HepG2 (cell line): ENCODE data around the gene KRTCAP2. TPM values are rescaled to one million over a fixed set of nuclear protein-coding genes. Genes with fewer than 3 reads are reported as not detected.
"Not testable (repeated sequence)": the region's sequence is repeated elsewhere in the genome, so short reads cannot be mapped to it uniquely, and the experiment has no call there.

Experiments used
- ATAC-seq: fragments of 200-7000 bp; cut with Tn5 transposase; 3 replicates; pipeline ENCODE4 v1.9.1; 2020; ENCODE audit warnings: mild to moderate bottlenecking, moderate library complexity
- BruUV-seq: library from RNA; stranded (reverse); fragments of 400-500 nt; replicated peaks from 2 replicates; lab custom pipeline; 2021; lab: Mats Ljungman, UMichigan
- CTCF ChIA-PET: fragments of 300-600 bp; formaldehyde crosslinking; extraction: SDS; loops from one replicate; lab custom pipeline; 2021; ENCODE audit warnings: low total read pairs, inconsistent platforms, low intra/inter-chr PET ratio; lab: Yijun Ruan, JAX
- POLR2A ChIA-PET: fragments of 350-600 bp; sonication (Branson Sonifier 250); formaldehyde crosslinking; loops from one replicate; lab custom pipeline; 2020; ENCODE audit warnings: antibody characterized with exemption, inconsistent platforms; lab: Yijun Ruan, JAX
- DNase-seq: peaks from one replicate; pipeline ENCODE4 v3.0.0-alpha.2; 2015; ENCODE audit warnings: low spot score
- FAIRE-seq: peaks from 3 replicates; lab custom pipeline; 2011; peaks lifted over from hg19 to GRCh38; lab: Jason Lieb, UNC
- H2AFZ ChIP-seq: one replicate; pipeline ENCODE4 v1.6.1; 2011; ENCODE audit warnings: low read length, inconsistent platforms
- H3K27ac ChIP-seq: fragments of 300-600 bp; 3 replicates; pipeline ENCODE4 v1.8.0; 2011; ENCODE audit warnings: mixed run types, mild to moderate bottlenecking, mixed read lengths, low read length, inconsistent platforms; ENCODE audit not compliant: insufficient read depth; ENCODE audit errors: extremely low read length
- H3K27me3 ChIP-seq, 2 experiments: fragments of 200-600 bp in 1 of 2; 2 replicates in 1 of 2; 3 replicates in 1 of 2; pipeline versions ENCODE4 v1.6.0 to v1.8.0; 2011; ENCODE audit warnings: low read length in 2 of 2, mild to moderate bottlenecking in 2 of 2, moderate library complexity in 2 of 2, inconsistent platforms in 1 of 2; ENCODE audit not compliant: insufficient read depth in 2 of 2, control insufficient read depth in 1 of 2
- H3K36me3 ChIP-seq, 2 experiments: fragments of 200-600 bp in 1 of 2; replicated peaks in 1 of 2; 2 replicates in 1 of 2; 3 replicates in 1 of 2; pipeline versions ENCODE4 v1.5.1 to v1.8.0; 2011; ENCODE audit warnings: low read length in 2 of 2, inconsistent platforms in 1 of 2; ENCODE audit not compliant: insufficient read depth in 2 of 2, control insufficient read depth in 1 of 2
- H3K4me1 ChIP-seq: 2 replicates; pipeline ENCODE4 v1.5.1; 2012; ENCODE audit warnings: low read length, inconsistent platforms; ENCODE audit not compliant: insufficient read depth
- H3K4me2 ChIP-seq: 2 replicates; pipeline ENCODE4 v1.6.0; 2011; ENCODE audit warnings: low read depth, low read length, inconsistent platforms
- H3K4me3 ChIP-seq, 3 experiments: fragments of 200-600 bp in 1 of 3; sonication (generic), shearing (Covaris generic) in 1 of 3; replicated peaks in 1 of 3; 2 replicates each; pipeline ENCODE4 v1.5.1; 2011 to 2016; ENCODE audit warnings: low read length in 3 of 3, inconsistent platforms in 2 of 3, low read depth in 2 of 3, mild to moderate bottlenecking in 2 of 3, control low read depth in 1 of 3, mixed read lengths in 1 of 3; ENCODE audit not compliant: insufficient read depth in 1 of 3
- H3K79me2 ChIP-seq: one replicate; pipeline ENCODE4 v1.6.1; 2011; ENCODE audit warnings: low read length, inconsistent platforms; ENCODE audit not compliant: insufficient read depth
- H3K9ac ChIP-seq: 2 replicates; pipeline ENCODE4 v1.6.0; 2011; ENCODE audit warnings: mild to moderate bottlenecking, low read depth, low read length, inconsistent platforms; ENCODE audit not compliant: insufficient read depth
- H3K9me3 ChIP-seq: 2 replicates; pipeline ENCODE4 v1.5.1; 2012; ENCODE audit warnings: mild to moderate bottlenecking, low read length
- H4K20me1 ChIP-seq: 2 replicates; pipeline ENCODE4 v1.6.0; 2011; ENCODE audit warnings: inconsistent platforms, mild to moderate bottlenecking, low read length, moderate library complexity; ENCODE audit not compliant: insufficient read depth
- ATAD3A ChIP-seq: sonication (generic); formaldehyde crosslinking; IDR thresholded peaks from 2 replicates; pipeline ENCODE4 v1.4.0; 2020; ENCODE audit warnings: missing genetic modification reagents
- HOXD1 ChIP-seq: sonication (generic); formaldehyde crosslinking; IDR thresholded peaks from 2 replicates; pipeline ENCODE4 v1.5.0; 2020; ENCODE audit warnings: missing genetic modification reagents
- KDM3A ChIP-seq: IDR thresholded peaks from 2 replicates; pipeline ENCODE4 v1.6.1; 2018; ENCODE audit warnings: low read depth, missing compliant biosample characterization
- KDM5A ChIP-seq: fragments of 200-600 bp; sonication (generic); IDR thresholded peaks from 2 replicates; pipeline ENCODE4 v1.7.0; 2018; ENCODE audit warnings: antibody characterized with exemption, mild to moderate bottlenecking, low read length, borderline replicate concordance
- MZF1 ChIP-seq: sonication (generic); formaldehyde crosslinking; IDR thresholded peaks from 2 replicates; pipeline ENCODE4 v1.8.1; 2023; ENCODE audit warnings: mild to moderate bottlenecking, missing genetic modification reagents, borderline replicate concordance
- RCOR2 ChIP-seq: IDR thresholded peaks from 2 replicates; pipeline ENCODE4 v1.6.1; 2016; ENCODE audit warnings: missing biosample characterization, missing genetic modification reagents
- ZNF10 ChIP-seq: sonication (generic); formaldehyde crosslinking; IDR thresholded peaks from 2 replicates; pipeline ENCODE4 v1.4.0; 2020; ENCODE audit warnings: mild to moderate bottlenecking, low read depth, missing genetic modification reagents, borderline replicate concordance
- WGBS: methylation state at CpG from one replicate; pipeline ENCODE4 v1.1.6; 2017; ENCODE audit warnings: low lambda C conversion rate; 5-methylcytosine and 5-hydroxymethylcytosine counted together
- in situ Hi-C: cut with HindIII; loops from 2 replicates; pipeline ENCODE4 v1.10.0; 2017; ENCODE audit warnings: low pct_unique_long_range_greater_than_20kb; ENCODE audit not compliant: extremely low pct_ligation_motif_present
- intact Hi-C: fragments of 100-400 bp; cut with micrococcal nuclease; formaldehyde crosslinking; loops from one replicate; pipeline ENCODE4 v1.10.0; 2022; ENCODE audit not compliant: unreplicated experiment
- polyA plus RNA-seq, 8 experiments: library from polyadenylated mRNA; depleted of rRNA in 3 of 8; stranded (reverse) in 7 of 8; unstranded in 1 of 8; fragments of >200 nt; fragmentation: Illumina TruSeq in 4 of 8; extraction: Trizol in 4 of 8; gene quantifications; 2 replicates each; pipeline versions ENCODE4 v1.2.1 to v1.2.3, GENCODE V29; 2011 to 2016; ENCODE audit warnings: low read depth in 4 of 8, missing spikeins in 1 of 8, mixed read lengths in 1 of 8; ENCODE audit not compliant: insufficient read depth in 1 of 8
- total RNA-seq, 5 experiments: library from RNA; depleted of rRNA; stranded (reverse); fragments of >200 nt; fragmentation: Illumina TruSeq; extraction: Trizol; gene quantifications; 2 replicates each; pipeline ENCODE4 v1.2.3, GENCODE V29; 2016; ENCODE audit warnings: low read depth in 1 of 5
- TF ChIP-seq, protein P1 (sequence below): IDR thresholded peaks from 2 replicates; pipeline ENCODE4 v1.6.1; 2016; ENCODE audit warnings: low read depth, borderline replicate concordance
- TF ChIP-seq, protein P2 (sequence below): IDR thresholded peaks from 2 replicates; pipeline ENCODE4 v1.6.1; 2012; ENCODE audit warnings: inconsistent platforms

The KRTCAP2 gene
- total and polyA plus RNA-seq, 2 of the 13 experiments (the other 11 are each of a cell fraction or from before 2014, with no cell fraction given) = 77.3 to 79.4 TPM

DNA sequence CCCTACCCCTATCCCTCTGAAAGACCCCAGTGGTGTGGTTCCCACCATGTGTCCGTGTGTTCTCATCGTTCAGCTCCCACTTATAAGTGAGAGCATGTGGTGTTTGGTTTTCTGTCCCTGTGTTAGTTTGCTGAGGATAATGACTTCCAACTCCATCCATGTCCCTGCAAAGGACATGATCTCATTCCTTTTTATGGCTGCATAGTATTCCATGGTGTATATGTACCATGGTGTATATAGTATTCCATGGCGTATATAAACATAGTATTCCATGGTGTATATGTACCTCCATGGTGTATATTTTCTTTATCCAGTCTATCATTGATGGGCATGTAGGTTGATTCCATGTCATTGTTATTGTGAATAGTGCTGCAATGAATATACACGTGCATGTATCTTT lies 9.3 kb downstream of the KRTCAP2 start:
- BruUV-seq, DNase-seq, ATAC-seq, H4K20me1 ChIP-seq, POLR2A ChIA-PET, H3K27ac ChIP-seq, H2AFZ ChIP-seq, H3K36me3 ChIP-seq, in situ Hi-C loops, H3K4me2 ChIP-seq, FAIRE-seq, intact Hi-C loops, H3K4me3 ChIP-seq, CTCF ChIA-PET, H3K9ac ChIP-seq, H3K79me2 ChIP-seq, H3K9me3 ChIP-seq, H3K27me3 ChIP-seq: not testable (repeated sequence)
- WGBS = 88% methylated on average over 4 of the region's 4 CpGs
- peaks cover 39% of the 10 kb centered on the region for H3K4me1 ChIP-seq

DNA sequence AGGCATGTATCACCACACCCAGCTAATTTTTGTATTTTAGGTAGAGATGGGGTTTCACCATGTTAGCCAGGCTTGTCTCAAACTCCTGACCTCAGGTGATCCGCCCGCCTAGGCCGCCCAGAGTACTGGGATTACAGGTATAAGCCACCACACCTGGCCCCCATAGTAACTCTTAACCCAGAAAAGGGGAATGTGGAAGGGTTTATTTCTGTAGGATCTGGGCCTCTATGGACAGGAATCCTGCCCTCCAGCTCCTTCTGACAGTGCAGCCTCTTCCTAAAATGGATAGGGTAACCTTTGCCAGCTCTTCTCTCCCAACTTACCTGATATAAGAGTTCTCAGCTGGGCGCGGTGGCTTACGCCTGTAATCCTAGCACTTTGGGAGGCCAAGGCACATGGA lies 10.5 kb downstream of the KRTCAP2 start:
- H3K4me3 ChIP-seq, H3K4me2 ChIP-seq, H2AFZ ChIP-seq, DNase-seq, H3K36me3 ChIP-seq, H3K9me3 ChIP-seq, H3K27ac ChIP-seq, POLR2A ChIA-PET, H3K9ac ChIP-seq, in situ Hi-C loops, FAIRE-seq, H4K20me1 ChIP-seq, intact Hi-C loops, BruUV-seq, H3K79me2 ChIP-seq, CTCF ChIA-PET, ATAC-seq, H3K27me3 ChIP-seq: not testable (repeated sequence)
- 77% methylated on average over 6 of the region's 6 CpGs for WGBS
- H3K4me1 ChIP-seq = peaks cover 34% of the 10 kb centered on the region

DNA sequence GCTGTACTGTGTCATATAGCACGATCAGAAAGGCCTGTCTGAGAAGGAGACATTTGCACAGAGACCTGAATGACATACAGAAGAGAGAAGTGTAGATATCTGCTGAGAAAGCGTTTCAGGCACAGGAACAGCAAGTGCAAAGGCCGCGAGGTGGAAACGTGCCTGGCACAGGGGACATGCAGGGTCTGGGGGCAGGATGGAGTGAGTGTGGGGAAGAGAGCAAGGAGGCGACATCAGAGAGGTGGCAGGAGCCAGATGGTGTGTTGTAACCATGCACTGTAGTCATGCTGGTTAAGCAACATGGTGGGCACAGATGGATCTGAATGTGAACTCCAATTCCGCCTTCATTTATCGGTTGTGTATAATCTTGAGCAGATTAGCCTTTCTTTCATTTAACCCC lies 13.0 kb downstream of the KRTCAP2 start:
- Histone ChIP-seq H3K27me3 (no peaks in the 10 kb centered on the region; a peak in 1 of 5 replicates), H3K36me3 (no peaks in the 10 kb centered on the region), H3K9ac (no peak overlapping the region), H3K79me2 (no peaks in the 10 kb centered on the region), H3K4me3 (no peak overlapping the region), H3K4me2 (no peak overlapping the region), H2AFZ (no peak overlapping the region), H4K20me1 (no peaks in the 10 kb centered on the region), H3K27ac (no peak overlapping the region), H3K9me3 (no peaks in the 10 kb centered on the region), H3K4me1 (peaks cover 17% of the 10 kb centered on the region)
- ChIA-PET POLR2A (no interaction called here), CTCF (no interaction called here)
- BruUV-seq = no TSS peak
- intact Hi-C loops = no loop called here
- no peak for FAIRE-seq
- 41% methylated on average over 8 of the region's 8 CpGs for WGBS
- ATAC-seq = no peak
- DNase-seq = no peak
- in situ Hi-C loops = no loop called here
- TF ChIP-seq, protein P1, sequence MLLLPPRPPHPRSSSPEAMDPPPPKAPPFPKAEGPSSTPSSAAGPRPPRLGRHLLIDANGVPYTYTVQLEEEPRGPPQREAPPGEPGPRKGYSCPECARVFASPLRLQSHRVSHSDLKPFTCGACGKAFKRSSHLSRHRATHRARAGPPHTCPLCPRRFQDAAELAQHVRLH (CRISPR knock-in tag) = no peak
- TF ChIP-seq ZNF10 (CRISPR knock-in tag) = no peak
- TF ChIP-seq RCOR2 (CRISPR knock-in tag) = no peak
- no peak for TF ChIP-seq MZF1 (CRISPR knock-in tag)
- TF ChIP-seq KDM5A = no peak
- TF ChIP-seq HOXD1 (CRISPR knock-in tag) = no peak
- TF ChIP-seq, protein P2, sequence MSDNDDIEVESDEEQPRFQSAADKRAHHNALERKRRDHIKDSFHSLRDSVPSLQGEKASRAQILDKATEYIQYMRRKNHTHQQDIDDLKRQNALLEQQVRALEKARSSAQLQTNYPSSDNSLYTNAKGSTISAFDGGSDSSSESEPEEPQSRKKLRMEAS = no peak
- no peak for TF ChIP-seq ATAD3A (CRISPR knock-in tag)
- TF ChIP-seq KDM3A = no peak
